RCC 7860 (cell line): Measurements from ENCODE around the gene USP2.
"Not testable (repeated sequence)": the region's sequence is repeated elsewhere in the genome, so short reads cannot be mapped to it uniquely, and the experiment has no call there.

ENCODE experiments used
- DNase-seq: peaks from one replicate; pipeline ENCODE4 v3.0.0-alpha.2; 2015; ENCODE audit warnings: low spot score
- FAIRE-seq: peaks from 2 replicates; lab custom pipeline; 2012; peaks lifted over from hg19 to GRCh38; lab: Jason Lieb, UNC

The USP2 gene

DNA sequence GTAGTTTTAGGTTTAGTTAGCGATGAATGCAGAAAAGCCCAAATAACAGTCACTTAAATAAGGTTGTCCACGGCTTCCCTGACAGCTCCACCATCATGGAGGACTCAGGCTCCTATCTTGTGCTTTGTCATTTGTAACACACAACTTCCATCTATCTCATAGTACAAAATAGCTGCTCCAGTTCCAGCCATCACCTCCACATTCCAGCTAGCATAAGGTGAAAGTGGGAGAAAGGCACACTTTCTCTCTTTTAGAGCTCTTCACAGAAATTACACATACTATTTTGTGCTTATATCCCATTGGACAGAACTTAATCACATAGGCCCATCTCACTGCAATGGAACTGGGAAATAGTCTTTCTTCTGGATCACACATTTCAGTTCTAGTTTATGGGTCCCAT, 32.8 kb upstream of the USP2 start:
- FAIRE-seq (no peak), DNase-seq (no peak)

DNA sequence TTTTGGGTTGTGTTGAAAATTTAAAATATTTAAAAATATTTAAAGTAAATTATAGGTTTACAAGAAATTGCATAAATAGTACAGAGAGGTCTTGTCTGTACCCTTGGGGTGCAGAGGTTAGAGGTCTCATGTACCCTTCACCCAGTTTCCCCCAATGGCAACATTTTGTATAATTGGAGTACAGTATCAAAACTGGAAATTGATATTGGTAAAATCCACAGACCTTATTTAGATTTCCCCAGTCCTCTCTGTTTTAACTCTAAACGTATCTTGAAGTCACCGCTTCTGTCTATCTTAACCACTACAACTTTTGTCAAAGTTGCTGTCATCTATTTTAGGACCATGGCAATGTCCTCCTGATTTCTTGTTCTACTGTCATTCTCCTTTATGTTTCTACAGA, 30.6 kb upstream of the USP2 start:
- DNase-seq = no peak
- no peak for FAIRE-seq

DNA sequence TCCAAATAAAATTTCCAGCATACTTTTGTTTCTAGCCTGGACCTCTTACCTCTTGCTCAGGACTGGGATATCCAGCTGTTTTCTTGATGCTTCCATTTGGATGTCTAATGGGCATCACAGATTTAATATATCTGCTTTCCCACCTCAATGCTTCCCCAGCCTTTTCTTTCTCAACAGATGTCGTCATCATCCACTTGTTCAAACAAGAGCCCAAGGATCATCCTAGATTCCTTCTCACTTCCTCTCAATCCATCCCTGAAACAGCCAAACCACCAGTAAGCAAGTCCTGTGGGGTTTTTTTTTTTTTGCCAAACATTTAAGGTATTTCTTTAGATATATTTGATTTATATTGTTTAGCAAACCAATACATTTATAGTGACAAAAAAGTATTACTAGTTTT, 29.0 kb upstream of the USP2 start:
- DNase-seq = no peak
- no peak for FAIRE-seq

DNA sequence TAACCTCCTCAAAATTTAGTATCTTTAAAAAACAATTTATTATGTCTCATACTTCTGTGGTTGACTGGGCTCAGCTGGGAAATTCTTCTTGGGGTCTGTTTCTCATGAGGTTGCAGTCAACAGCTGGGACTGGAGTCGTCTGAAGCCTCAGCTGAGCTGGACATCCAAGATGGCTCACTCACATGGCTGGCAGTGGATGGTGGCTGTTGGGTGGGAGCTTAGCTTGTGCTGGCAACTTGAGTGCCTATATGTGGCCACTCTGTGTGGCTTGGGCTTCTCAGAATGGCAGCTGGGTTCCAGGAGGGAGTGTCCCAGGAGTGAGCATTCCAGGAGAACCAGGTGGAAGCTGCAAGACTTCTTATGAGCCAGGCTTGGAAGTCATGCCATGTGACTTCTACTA, 28.2 kb upstream of the USP2 start:
- DNase-seq (no peak), FAIRE-seq (no peak)

DNA sequence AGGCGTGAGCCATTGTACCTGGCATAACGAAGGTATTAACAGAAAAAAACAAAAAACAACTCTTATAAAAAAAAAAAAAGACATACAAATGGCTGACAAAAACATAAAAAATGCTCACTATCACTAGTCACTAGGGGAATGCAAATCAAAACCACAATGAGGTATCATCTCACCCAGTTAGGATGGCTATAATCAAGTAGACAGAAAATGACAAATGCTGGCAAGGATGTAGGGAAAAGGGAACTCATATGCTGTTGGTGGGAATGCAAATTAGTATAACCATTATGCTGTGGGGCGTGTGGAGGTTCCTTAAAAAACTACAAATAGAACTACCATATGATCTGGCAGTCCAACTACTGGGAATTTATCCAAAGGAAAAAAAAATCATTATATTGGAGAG, 24.5 kb upstream of the USP2 start:
- FAIRE-seq = no peak
- no peak for DNase-seq

DNA sequence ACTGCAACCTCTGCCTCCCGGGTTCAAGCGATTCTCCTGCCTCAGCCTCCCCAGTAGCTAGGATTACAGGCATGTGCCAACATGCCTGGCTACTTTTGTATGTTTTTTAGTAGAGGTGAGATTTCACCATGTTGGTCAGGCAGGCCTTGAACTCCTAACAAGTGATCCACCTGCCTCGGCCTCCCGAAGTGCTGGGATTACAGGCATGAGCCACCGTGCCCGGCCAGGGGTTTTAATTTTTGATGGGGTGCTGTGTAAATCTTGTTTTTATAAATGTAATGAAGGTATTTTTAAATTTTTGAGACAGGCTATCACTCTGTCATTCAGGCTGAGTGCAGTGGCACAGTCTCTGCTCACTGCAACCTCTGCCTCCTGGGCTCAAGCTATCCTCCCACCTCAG, 24.0 kb upstream of the USP2 start:
- FAIRE-seq, DNase-seq: not testable (repeated sequence)

DNA sequence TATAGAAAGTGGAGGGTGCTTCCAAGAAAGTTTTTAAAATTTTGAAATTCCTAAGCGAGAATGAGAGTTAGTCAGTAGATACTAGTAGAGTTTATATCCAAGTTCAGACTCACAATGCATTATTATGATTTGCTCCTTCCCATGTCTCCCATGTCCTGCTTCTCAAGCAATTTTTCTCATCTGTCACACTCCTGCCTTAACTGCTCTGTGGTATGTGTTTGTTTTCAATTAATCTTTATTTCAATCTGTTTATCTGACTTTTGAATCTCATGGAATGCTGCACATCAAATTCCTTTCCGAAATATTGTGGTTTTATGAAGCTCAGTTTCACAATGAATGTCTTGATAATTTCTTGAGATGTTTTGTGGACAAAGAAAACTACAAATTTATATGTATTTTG, 23.4 kb upstream of the USP2 start:
- no peak for FAIRE-seq
- DNase-seq = no peak

DNA sequence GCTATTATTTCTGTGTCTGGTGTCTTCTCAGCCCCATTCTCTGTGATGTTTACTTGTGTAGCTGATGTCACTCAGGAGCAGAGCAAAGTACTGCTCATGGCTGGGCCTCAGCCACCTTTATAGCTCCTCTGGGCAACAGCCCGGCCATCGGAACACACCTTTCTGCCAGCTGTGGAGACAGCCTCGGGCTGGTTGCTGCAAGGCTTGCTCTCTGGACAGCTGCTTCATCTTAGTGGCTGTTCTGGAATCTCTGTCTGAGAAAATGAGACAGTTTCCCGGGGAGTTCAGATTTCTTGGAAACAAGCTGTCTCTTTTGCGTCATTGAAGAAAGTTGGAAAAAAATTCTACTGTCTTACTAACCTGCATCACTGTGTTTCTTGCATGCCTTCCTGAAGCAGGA, 21.5 kb upstream of the USP2 start:
- FAIRE-seq (no peak), DNase-seq (no peak)

DNA sequence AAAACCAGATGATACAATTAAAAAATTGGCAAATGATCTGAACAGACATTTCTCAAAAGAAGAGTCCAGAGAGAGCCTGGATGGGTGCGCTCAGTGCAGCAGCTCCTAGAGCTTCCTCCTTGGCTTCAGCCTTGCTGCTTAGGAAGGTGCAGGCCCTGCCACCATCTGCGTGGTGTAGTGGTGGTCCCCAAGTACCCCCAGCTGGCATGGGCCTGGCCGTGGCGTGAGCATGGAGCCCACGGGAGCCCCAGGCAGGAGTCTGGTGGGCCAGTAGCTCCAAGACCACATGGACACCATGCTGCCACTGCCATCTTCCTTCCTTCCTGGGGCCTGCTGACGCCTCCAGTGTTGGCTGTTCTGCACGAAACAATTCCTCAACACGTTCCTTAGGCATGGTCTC, 21.0 kb upstream of the USP2 start:
- no peak for FAIRE-seq

DNA sequence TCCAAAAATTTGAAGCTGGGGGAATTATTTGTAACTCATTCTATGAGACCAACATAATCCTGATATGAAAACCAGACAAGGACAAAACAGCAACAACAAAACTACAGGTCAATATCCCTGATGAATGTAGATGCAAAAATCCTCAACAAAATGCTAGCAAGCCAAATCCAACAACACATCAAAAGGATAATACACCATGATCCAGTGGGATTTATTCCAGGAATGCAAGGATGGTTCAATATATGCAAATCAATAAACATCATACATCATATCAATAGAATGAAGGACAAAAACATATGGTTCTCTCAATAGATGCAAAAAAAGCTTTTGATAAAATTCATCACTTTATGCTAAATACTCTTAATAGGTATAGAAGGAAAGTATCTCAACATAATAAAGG, 19.4 kb upstream of the USP2 start:
- no peak for FAIRE-seq
- DNase-seq = no peak

More for the DNA sequence above, 21.0 kb upstream of the USP2 start:
- no peak for DNase-seq

DNA sequence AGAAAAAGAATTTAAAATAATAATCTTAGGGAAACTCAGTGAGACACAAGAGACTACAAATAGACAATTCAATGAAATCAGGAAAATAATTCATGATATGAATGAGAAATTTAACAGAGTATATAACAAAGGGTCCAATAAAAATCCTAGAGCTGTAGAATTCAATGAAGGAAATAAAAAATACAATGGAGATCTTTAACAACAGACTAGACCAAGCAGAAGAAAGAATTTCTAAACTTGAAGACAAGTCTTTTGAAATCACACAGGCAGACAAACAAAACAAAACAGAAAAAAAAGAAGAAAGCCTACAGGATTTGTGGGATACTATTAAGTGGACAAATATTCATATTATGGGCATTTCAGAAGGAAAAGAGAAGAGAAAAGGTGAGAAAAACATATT, 16.2 kb upstream of the USP2 start:
- DNase-seq (no peak), FAIRE-seq (no peak)

DNA sequence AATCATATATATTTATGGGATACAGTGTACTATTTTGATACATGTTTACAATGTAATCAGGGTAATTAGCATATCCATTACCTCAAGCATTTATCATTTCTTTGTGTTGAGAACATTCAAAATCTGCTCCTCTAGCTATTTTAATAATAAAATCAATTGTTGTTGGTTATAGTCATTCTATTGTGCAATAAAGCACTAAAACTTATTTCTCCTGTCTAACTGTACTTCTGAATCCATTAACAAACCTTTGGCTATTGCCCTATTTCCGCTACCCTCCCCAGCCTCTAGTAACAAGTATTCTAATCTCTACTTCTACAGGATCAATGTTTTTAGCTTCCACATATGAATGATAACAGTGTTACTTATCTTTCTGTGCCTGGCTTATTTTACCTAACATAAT, 15.3 kb upstream of the USP2 start:
- no peak for FAIRE-seq

DNA sequence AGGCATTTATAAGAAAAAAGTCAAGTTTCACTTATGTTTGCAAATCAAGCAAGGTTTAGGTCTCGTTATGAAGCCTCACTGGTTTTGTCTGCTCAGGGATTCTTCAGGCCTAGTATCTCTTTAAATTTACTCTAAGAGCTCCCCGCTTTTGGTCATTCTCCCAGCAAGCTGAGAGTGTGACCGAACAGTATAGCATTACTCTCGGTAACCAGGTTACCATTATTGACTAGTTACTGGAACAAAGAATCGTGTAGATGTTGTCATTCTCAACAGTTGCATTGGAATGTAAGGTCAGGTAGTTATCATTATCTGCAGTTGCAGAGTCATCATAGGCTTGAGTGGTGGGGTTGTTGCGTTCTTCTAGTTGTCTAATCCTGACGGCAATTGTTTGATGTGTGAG, 9.8 kb upstream of the USP2 start:
- FAIRE-seq = no peak

More for the DNA sequence above, 15.3 kb upstream of the USP2 start:
- no peak for DNase-seq

DNA sequence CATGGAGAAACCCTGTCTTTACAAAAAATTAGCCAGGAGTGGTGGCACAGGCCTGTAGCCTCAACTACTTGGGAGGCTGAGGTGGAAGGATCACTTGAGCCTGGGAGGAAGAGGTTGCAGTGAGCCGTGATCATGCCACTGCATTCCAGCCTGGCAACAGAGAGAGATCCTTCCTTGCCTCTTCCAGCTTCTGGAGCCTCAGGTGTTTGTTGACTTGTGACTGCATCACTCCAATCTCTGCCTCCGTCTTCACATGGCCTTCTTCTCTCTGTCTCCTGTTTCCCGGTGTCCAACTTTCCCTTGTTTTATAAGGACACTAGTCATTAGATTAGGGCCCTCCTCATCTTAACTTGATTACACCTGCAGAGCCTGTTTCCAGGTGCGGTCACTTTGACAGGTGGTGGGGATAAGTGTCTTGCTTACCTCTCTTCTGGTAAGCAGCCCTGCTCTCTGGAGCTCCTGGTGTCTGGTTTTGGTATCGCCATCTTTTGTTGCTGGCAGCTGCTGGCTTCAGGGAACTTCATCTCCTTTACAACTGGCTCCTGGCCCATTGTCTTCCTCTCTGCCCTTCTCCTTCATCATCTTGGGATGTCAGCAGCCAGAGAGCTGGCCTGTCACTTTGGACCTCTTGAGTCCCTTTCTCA, 8.2 kb upstream of the USP2 start:
- no peak for DNase-seq
- FAIRE-seq = no peak

More for the DNA sequence above, 9.8 kb upstream of the USP2 start:
- DNase-seq = no peak

DNA sequence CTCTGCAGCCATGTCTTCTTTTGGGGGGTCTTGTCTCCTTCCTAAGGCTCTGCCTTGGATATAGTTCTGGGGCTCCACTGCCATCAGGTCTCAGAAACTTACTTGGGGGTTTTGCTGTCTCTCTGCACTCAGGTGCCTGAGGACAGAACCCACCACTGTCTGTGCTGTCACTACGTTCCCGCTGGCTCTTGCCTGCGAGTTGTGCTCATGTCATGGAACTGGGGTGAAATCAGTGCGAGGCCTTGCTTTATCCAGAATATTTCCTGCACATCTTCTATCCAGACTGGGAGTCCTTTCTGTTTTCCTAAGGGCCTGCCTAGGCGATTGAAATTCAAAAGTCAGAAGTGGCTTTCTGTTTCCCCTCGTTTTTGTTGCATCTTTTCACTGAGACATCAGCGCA, 6.6 kb upstream of the USP2 start:
- FAIRE-seq (no peak), DNase-seq (no peak)

DNA sequence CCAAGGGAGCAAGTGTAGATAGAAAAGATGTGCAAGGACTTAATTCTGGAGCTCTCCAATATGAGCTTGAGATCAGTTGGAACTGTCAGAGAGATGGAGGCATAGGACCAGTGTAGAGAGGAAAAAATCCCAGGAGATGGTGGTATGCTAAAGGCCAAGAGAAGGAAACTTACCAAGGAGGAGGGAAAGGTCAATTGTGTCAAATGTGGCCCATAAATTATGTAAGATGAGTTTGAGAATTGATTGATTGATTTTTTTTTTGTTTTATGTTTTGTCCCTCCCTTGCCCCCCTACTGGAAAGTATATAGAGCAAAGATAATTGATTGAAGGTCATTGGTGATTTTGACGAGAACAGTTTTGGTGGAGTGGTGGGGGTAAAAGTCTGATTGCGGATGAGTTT, 2.8 kb upstream of the USP2 start:
- FAIRE-seq = no peak
- DNase-seq = no peak

DNA sequence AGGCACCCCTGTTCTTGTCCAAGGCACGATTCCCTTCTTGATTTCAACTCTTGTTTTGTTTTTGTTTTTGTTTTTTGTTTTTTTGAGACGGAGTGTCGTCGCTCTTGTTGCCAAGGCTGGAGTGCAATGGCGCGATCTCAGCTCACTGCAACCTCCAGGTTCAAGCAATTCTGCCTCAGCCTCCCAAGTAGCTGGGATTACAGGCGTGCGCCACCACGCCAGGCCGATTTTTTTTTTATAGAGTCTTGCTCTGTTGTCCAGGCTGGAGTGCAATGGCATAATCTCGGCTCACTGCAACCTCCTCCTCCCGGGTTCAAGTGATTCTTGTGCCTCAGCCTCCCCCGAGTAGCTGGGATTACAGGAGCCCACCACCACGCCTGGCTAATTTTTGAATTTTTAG, 1.0 kb upstream of the USP2 start:
- DNase-seq, FAIRE-seq: not testable (repeated sequence)

DNA sequence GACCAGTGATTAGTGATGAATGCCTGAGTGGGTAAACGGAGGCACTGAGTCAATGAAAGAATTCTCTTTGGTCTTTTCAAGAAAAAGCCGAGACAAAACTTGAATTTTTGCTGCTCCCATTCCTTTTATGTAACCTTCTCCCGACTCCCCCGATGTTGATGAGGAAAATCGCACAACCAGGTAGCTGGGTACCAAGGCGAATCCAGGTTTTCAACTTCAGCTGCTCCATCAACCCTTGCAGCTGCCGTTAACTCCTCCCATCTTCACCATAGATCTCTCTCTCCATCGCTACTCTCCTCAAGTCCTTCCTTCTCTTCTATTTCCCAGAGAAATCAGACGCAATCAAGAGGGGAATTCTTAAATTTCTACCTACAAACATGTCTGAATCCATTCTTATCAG, 611 bp upstream of the USP2 start:
- no peak for FAIRE-seq
- DNase-seq = no peak

DNA sequence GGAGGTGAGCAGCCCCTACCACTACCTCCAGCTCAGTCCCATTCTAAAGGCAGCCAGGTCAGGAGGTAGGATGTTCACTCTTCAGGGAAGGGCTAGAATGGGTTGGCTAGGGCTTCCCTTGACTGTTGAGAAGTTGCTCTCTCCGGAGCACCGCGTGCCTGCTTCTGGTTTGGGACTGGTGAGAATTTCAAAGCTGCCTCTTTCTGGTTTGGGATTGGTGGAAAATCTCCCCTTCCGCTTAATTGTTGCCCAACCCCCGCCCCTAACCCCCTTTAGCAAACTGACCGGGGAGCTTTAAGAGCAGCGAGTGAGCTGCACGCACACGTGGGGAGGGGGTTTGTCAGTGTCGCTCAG, 686 bp downstream of the USP2 start:
- FAIRE-seq (no peak), DNase-seq (no peak)

DNA sequence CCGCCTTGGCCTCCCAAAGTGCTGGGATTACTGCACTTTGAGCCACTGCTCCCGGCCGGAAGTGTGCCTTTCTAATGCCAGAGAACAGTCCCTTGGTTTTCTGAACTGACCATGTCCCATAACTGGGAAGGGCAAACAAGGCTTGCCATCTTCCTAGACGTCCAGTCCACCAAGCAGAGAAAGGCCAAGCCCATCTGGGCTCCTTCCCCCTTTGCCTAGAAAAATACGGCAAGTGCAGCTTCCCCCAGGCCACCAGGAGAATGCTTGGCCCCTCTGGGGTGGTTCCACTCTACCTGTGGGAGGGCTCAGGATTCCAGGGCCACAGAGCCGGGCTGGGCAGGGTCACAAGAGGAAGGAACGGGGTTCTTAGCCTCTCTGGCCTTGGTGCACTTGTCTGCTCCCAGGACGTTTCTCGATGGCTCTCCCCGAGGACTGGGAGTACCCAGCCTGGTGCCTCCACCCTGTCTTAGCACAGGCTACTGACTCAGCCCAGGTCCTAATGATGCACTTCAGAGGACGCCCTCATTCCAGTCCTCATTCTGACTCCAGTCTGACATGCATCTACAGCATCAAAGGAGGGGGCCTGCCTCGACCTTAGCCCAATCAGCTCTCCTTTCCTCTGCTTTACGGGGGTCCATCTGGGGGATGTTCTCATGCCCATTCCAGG, 1.2 kb downstream of the USP2 start:
- DNase-seq (no peak), FAIRE-seq (no peak)

DNA sequence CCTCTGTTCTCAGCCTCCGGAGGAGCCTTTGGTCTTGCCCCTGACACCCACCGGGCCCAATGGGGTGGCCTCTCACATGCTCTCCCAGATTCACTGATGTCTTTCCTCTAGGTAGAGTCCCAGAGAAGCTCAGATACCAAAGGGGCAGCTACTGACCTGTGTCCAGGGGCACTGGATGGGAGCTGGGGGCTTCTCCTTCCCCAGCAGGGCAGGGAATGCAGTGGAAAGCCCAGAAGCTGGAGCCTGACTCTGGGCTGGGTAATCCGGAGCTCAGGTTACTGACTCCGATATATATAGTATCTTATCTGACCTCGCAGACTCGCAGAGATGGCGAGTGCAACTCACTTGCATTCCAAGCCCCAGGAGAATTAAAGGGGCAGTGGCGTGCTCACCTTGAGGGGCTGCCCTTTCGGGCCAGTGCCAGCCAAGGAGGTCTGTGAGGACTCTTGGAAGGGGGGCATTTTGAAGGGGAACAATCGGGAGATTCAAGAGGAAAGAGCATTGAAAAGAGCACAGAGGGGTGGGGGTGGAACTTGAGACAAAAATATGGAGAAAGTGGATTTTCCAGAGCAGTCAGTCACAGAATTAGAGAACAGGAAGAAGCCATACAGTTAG, 2.5 kb downstream of the USP2 start:
- DNase-seq = no peak
- FAIRE-seq = no peak

DNA sequence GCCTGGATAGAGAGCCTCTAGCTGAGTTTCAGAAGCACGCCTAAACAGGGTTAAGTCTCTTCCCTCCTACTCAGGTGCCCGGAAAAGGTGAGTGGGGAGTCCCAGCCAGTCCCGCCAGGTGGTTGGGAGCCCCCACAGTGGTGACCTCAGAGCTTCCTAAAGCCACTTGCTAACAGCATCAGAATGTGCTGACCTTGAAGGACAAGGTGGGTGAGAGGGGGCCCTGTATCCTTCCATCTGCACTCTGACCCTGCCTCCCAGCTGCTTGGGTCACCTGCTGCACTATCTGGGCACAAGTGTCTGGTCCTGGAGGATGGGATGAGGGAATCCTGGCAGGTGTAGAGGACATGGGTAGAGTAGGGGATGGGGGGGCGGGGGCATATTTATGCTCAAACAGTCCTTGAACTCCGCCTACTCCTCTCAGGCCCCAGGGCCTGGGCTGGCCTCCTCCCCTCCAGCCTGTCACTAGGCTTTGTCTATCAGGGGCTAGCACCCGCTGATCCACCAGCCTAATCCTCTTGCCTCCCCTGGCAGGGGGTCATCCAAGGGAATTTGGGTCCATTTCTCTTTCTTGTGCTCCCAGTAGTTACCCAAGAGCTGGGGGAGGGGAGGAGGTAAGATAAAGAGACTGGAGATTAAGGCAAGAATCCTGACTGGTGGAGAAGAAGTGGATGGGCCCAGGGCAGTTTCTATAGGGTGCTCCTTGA, 3.4 kb downstream of the USP2 start:
- DNase-seq (no peak), FAIRE-seq (no peak)
